ENCODE measurements around the gene GPR171. TPM values are rescaled to one million over a fixed set of nuclear protein-coding genes. Genes with fewer than 3 reads are reported as not detected.

Gene GPR171
- total and polyA plus RNA-seq, 2 of the 13 experiments (the other 11 are each of a cell fraction or from before 2014, with no cell fraction given) = not detected

GRCh38 chr3:151197981-151198767 is 4.8 kb downstream of the GPR171 start (continued):
- TF ChIP-seq PRDM15 (CRISPR knock-in tag; IDR thresholded peaks at IDR 0.05) (no peak; the same call in 1 of the 2 replicates), MED13 (CRISPR knock-in tag; IDR thresholded peaks at IDR 0.05) (0 out of 2 replicates have a peak, but pooled peaks have one; percentile 56), NR1H2 (CRISPR knock-in tag; IDR thresholded peaks at IDR 0.05; ENCODE audit: borderline replicate concordance, low read depth) (no peak), TRAFD1 (CRISPR knock-in tag; IDR thresholded peaks at IDR 0.05; ENCODE audit: borderline replicate concordance) (no peak), SNAPC2 (CRISPR knock-in tag; IDR thresholded peaks at IDR 0.05) (0 out of 2 replicates have a peak, but pooled peaks have one; percentile 28), ZNF512 (CRISPR knock-in tag; IDR thresholded peaks at IDR 0.05) (no peak), IKZF5 (CRISPR knock-in tag; IDR thresholded peaks at IDR 0.05) (peak; percentile 95; the same call in 1 of the 2 replicates), ZBTB21 (CRISPR knock-in tag; IDR thresholded peaks at IDR 0.05) (no peak), KDM2A (CRISPR knock-in tag; IDR thresholded peaks at IDR 0.05; ENCODE audit: borderline replicate concordance, low read depth) (peak; percentile 45; the same call in 1 of the 2 replicates), GABPB1 (CRISPR knock-in tag; IDR thresholded peaks at IDR 0.05) (no peak; the same call in 1 of the 2 replicates), ZNF276 (CRISPR knock-in tag; IDR thresholded peaks at IDR 0.05; ENCODE audit: low read depth) (no peak), ZMYM4 (CRISPR knock-in tag; IDR thresholded peaks at IDR 0.05) (peak; percentile 93), ZFX (CRISPR knock-in tag; IDR thresholded peaks at IDR 0.05; ENCODE audit: low read depth) (no peak), GATAD1 (CRISPR knock-in tag; IDR thresholded peaks at IDR 0.05) (peak; percentile 53), ZNF878 (CRISPR knock-in tag; IDR thresholded peaks at IDR 0.05) (no peak), ZSCAN12 (CRISPR knock-in tag; IDR thresholded peaks at IDR 0.05) (no peak), ZFP90 (CRISPR knock-in tag; IDR thresholded peaks at IDR 0.05; ENCODE audit: borderline replicate concordance) (no peak), POLR2G (IDR thresholded peaks at IDR 0.05; ENCODE audit: low read depth, low read length) (peak; percentile 42; the same call in 1 of the 2 replicates), KDM4B (CRISPR knock-in tag; IDR thresholded peaks at IDR 0.05) (peak; percentile 96)

All from HepG2 (cell line).